IMR-90 (cell line): ENCODE results near the gene FOXP1. TPM values are rescaled to one million over a fixed set of nuclear protein-coding genes. Genes with fewer than 3 reads are reported as not detected.

ENCODE experiments used
- ATAC-seq: fragments of 200-7000 bp; cut with Tn5 transposase; 2 replicates; pipeline ENCODE4 v1.9.1; 2020; ENCODE audit warnings: low read depth, mild to moderate bottlenecking, moderate library complexity
- BruUV-seq: library from RNA; stranded (reverse); fragments of 400-500 nt; replicated peaks from 2 replicates; lab custom pipeline; 2021; lab: Mats Ljungman, UMichigan
- CTCF ChIA-PET: fragments of 300-600 bp; formaldehyde crosslinking; extraction: SDS; loops from one replicate; lab custom pipeline; 2021; ENCODE audit warnings: antibody characterized with exemption; lab: Yijun Ruan, JAX
- POLR2A ChIA-PET: fragments of 300-600 bp; sonication (Branson Sonifier 250); formaldehyde crosslinking; loops from one replicate; lab custom pipeline; 2022; ENCODE audit warnings: antibody characterized with exemption; ENCODE audit not compliant: unreplicated experiment; lab: Charles Lee
- DNase-seq: peaks from one replicate; pipeline ENCODE4 v3.0.0; 2013
- H2AFZ ChIP-seq: replicated peaks from 2 replicates; pipeline ENCODE3; 2013; ENCODE audit warnings: low read length, mild to moderate bottlenecking; ENCODE audit not compliant: poor library complexity
- H2AK5ac ChIP-seq: 2 replicates; pipeline ENCODE4 v1.6.1; 2013; ENCODE audit warnings: low read depth, low read length, inconsistent platforms
- H2AK9ac ChIP-seq: replicated peaks from 2 replicates; pipeline ENCODE3; 2013; ENCODE audit warnings: mild to moderate bottlenecking, low read depth, low read length, moderate library complexity; ENCODE audit not compliant: poor library complexity
- H2BK120ac ChIP-seq: 2 replicates; pipeline ENCODE4 v1.6.1; 2013; ENCODE audit warnings: low read depth, low read length, inconsistent platforms
- H2BK15ac ChIP-seq: 3 replicates; pipeline ENCODE4 v1.6.1; 2013; ENCODE audit warnings: low read depth, low read length, inconsistent platforms
- H2BK20ac ChIP-seq: 2 replicates; pipeline ENCODE4 v1.6.1; 2013; ENCODE audit warnings: low read depth, mild to moderate bottlenecking, inconsistent platforms, low read length, moderate library complexity
- H2BK5ac ChIP-seq: 2 replicates; pipeline ENCODE4 v1.6.1; 2013; ENCODE audit warnings: mild to moderate bottlenecking, low read depth, low read length, inconsistent platforms; ENCODE audit not compliant: poor library complexity, severe bottlenecking
- H3K14ac ChIP-seq: replicated peaks from 2 replicates; pipeline ENCODE4 v1.6.1; 2013; ENCODE audit warnings: low read depth, low read length, inconsistent platforms
- H3K18ac ChIP-seq: 2 replicates; pipeline ENCODE4 v1.6.1; 2013; ENCODE audit warnings: low read depth, low read length, control low read depth
- H3K23ac ChIP-seq: 2 replicates; pipeline ENCODE4 v1.6.1; 2013; ENCODE audit warnings: low read depth, low read length, inconsistent platforms
- H3K27ac ChIP-seq: 2 replicates; pipeline ENCODE4 v1.5.1; 2013; ENCODE audit warnings: mild to moderate bottlenecking, control low read depth, low read length; ENCODE audit not compliant: insufficient read depth
- H3K27me3 ChIP-seq: 2 replicates; pipeline ENCODE4 v1.6.1; 2013; ENCODE audit warnings: low read length; ENCODE audit not compliant: control insufficient read depth, insufficient read depth
- H3K36me3 ChIP-seq: 2 replicates; pipeline ENCODE4 v1.6.1; 2013; ENCODE audit warnings: low read length, mixed read lengths; ENCODE audit not compliant: control insufficient read depth, insufficient read depth
- H3K4ac ChIP-seq: 2 replicates; pipeline ENCODE4 v1.6.1; 2013; ENCODE audit warnings: low read depth, low read length, inconsistent platforms
- H3K4me1 ChIP-seq: 2 replicates; pipeline ENCODE4 v1.6.1; 2013; ENCODE audit warnings: low read length, mixed read lengths; ENCODE audit not compliant: control insufficient read depth, insufficient read depth
- H3K4me2 ChIP-seq: 2 replicates; pipeline ENCODE4 v1.6.1; 2013; ENCODE audit warnings: low read depth, mild to moderate bottlenecking, control low read depth, low read length, moderate library complexity
- H3K4me3 ChIP-seq: 2 replicates; pipeline ENCODE4 v1.5.1; 2013; ENCODE audit warnings: low read depth, mild to moderate bottlenecking, control low read depth, low read length, moderate library complexity; ENCODE audit not compliant: insufficient read depth
- H3K56ac ChIP-seq: 2 replicates; pipeline ENCODE4 v1.6.1; 2013; ENCODE audit warnings: low read length, inconsistent platforms; ENCODE audit not compliant: insufficient read depth; ENCODE audit errors: extremely low read depth
- H3K79me1 ChIP-seq, 2 experiments: 2 replicates each; pipeline ENCODE4 v1.6.1; 2013; ENCODE audit warnings: low read length in 2 of 2, inconsistent platforms in 1 of 2, low read depth in 1 of 2
- H3K9ac ChIP-seq: 2 replicates; pipeline ENCODE4 v1.6.1; 2013; ENCODE audit warnings: low read depth, low read length, control low read depth
- H3K9me1 ChIP-seq: 2 replicates; pipeline ENCODE4 v1.6.1; 2013; ENCODE audit warnings: low read length, inconsistent platforms; ENCODE audit not compliant: insufficient read depth
- H3K9me3 ChIP-seq: 2 replicates; pipeline ENCODE4 v1.6.1; 2013; ENCODE audit warnings: low read length; ENCODE audit not compliant: control insufficient read depth, insufficient read depth
- H4K20me1 ChIP-seq: 2 replicates; pipeline ENCODE4 v1.6.1; 2013; ENCODE audit warnings: low read length, inconsistent platforms; ENCODE audit not compliant: insufficient read depth
- H4K5ac ChIP-seq: 2 replicates; pipeline ENCODE4 v1.6.1; 2013; ENCODE audit warnings: mild to moderate bottlenecking, low read depth, low read length, control low read depth
- H4K8ac ChIP-seq, 2 experiments: 2 replicates each; pipeline ENCODE4 v1.6.1; 2013; ENCODE audit warnings: low read depth in 2 of 2, low read length in 2 of 2, control low read depth in 1 of 2, inconsistent platforms in 1 of 2
- H4K91ac ChIP-seq: 2 replicates; pipeline ENCODE4 v1.6.1; 2013; ENCODE audit warnings: low read depth, low read length, inconsistent platforms; ENCODE audit not compliant: insufficient read depth
- CEBPB ChIP-seq: IDR thresholded peaks from 2 replicates; pipeline ENCODE4 v1.6.1; 2012; ENCODE audit warnings: low read depth, low read length, improper control_type of control experiment
- FOS ChIP-seq: fragments of 150-350 bp; IDR thresholded peaks from 2 replicates; pipeline ENCODE4 v1.6.1; 2016; ENCODE audit warnings: low read depth, low read length
- MAZ ChIP-seq: IDR thresholded peaks from 2 replicates; pipeline ENCODE4 v1.6.1; 2012; ENCODE audit warnings: low read depth, mild to moderate bottlenecking, low read length, improper control_type of control experiment, moderate library complexity, borderline replicate concordance
- NFE2L2 ChIP-seq: fragments of 150-350 bp; IDR thresholded peaks from 2 replicates; pipeline ENCODE4 v1.6.1; 2016; ENCODE audit warnings: low read depth, mild to moderate bottlenecking, low read length
- RAD21 ChIP-seq: IDR thresholded peaks from 2 replicates; pipeline ENCODE4 v1.6.1; 2012; ENCODE audit warnings: low read length, improper control_type of control experiment
- RCOR1 ChIP-seq: IDR thresholded peaks from 2 replicates; pipeline ENCODE4 v1.6.1; 2012; ENCODE audit warnings: mild to moderate bottlenecking, low read length, improper control_type of control experiment; ENCODE audit not compliant: insufficient replicate concordance
- WGBS, 2 experiments: methylation state at CpG; one replicate each; pipeline versions ENCODE4 v1.1.5 to v1.1.7; 2013; ENCODE audit warnings: missing lambda C conversion rate in 2 of 2; ENCODE audit not compliant: insufficient read length in 1 of 2; ENCODE audit errors: extremely low coverage in 2 of 2; 5-methylcytosine and 5-hydroxymethylcytosine counted together
- dilution Hi-C: fragments of 300-500 bp; cut with HindIII; formaldehyde crosslinking; loops from one replicate; pipeline ENCODE4 v1.14.3; 2018; ENCODE audit warnings: low sequenced_read_pairs; ENCODE audit not compliant: unreplicated experiment
- in situ Hi-C: fragments of 300-500 bp; cut with MboI; formaldehyde crosslinking; loops from 3 replicates; pipeline ENCODE4 v1.14.3; 2019; ENCODE audit warnings: low sequenced_read_pairs, inconsistent platforms, mixed read lengths
- intact Hi-C: fragments of 100-400 bp; cut with micrococcal nuclease; formaldehyde crosslinking; loops from 2 replicates; pipeline ENCODE4 v1.10.0; 2022
- polyA plus RNA-seq, 3 experiments: library from polyadenylated mRNA; depleted of rRNA; stranded (reverse); fragments of >200 nt; gene quantifications; 2 replicates each; pipeline ENCODE4 v1.2.3, GENCODE V29; 2012; ENCODE audit warnings: low replicate concordance in 1 of 3
- total RNA-seq: library from RNA; depleted of rRNA; stranded (reverse); fragments of >200 nt; gene quantifications from 2 replicates; pipeline ENCODE4 v1.2.3, GENCODE V29; 2012

Gene FOXP1
- total and polyA plus RNA-seq, 2 of the 4 experiments (the other 2 are of a cell fraction) = 37.0 to 132 TPM

DNA sequence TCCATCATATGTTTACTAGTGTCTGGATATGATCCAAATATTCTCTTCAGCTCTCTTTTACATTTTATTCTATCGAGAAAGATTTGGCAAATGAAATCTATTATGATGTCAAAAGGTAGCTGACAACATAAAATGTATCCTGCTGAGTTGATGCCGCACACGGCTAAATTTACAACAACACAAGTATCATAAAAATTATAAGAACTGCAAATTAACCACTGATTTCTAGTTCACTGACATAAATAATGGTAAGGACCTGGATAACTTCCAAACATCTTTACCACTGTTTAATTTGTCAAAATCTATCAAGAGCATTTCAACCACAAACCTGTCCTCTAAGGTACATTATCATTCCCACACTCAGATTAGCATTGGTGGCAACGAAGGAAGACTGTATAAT is 244.5 kb downstream of the FOXP1 start:
- Histone ChIP-seq H2BK120ac (no peak overlapping the region), H2AK5ac (no peak overlapping the region), H3K18ac (no peak overlapping the region), H3K4me3 (no peak overlapping the region), H3K56ac (no peak overlapping the region), H3K4me1 (0 out of 2 replicates have a peak, but pooled peaks cover 1% of the 10 kb centered on the region), H3K23ac (no peak overlapping the region), H2BK20ac (no peak overlapping the region), H2AK9ac (no peak overlapping the region), H4K20me1 (no peaks in the 10 kb centered on the region), H4K5ac (no peak overlapping the region), H2AFZ (no peak overlapping the region), H3K36me3 (no peaks in the 10 kb centered on the region), H3K27me3 (no peaks in the 10 kb centered on the region), H2BK5ac (no peak overlapping the region), H4K91ac (no peak overlapping the region), H3K27ac (no peak overlapping the region), H3K9ac (no peak overlapping the region), H2BK15ac (no peak overlapping the region), H3K9me1 (no peaks in the 10 kb centered on the region; the same call in 1 of the 2 replicates), H4K8ac (no peak overlapping the region), H3K9me3 (no peaks in the 10 kb centered on the region), H3K4me2 (no peak overlapping the region), H3K79me1 (peaks cover 9 to 14% of the 10 kb centered on the region in 2 experiments; a peak in 3 of 4 replicates), H3K4ac (no peak overlapping the region), H3K14ac (no peak overlapping the region)
- intact Hi-C loops = no loop called here
- dilution Hi-C loops = no loop called here
- no peak for ATAC-seq
- POLR2A ChIA-PET = no interaction called here
- WGBS, 2 experiments = no CpG with 5 or more reads among the region's 4 CpGs
- DNase-seq = no peak
- no peak for TF ChIP-seq RCOR1
- TF ChIP-seq CEBPB = no peak
- no peak for TF ChIP-seq FOS
- TF ChIP-seq MAZ = no peak
- no peak for TF ChIP-seq RAD21
- TF ChIP-seq NFE2L2 = no peak
- no TSS peak for BruUV-seq
- in situ Hi-C loops = no loop called here
- CTCF ChIA-PET = interaction anchor here (0.8 kb wide), 1 partner anchor 145 kb away, joined by 9 read pairs; no protein-coding TSS in a partner anchor
